HG03442 (cell line): ENCODE results near the gene RSPH1.

Experiments
- ATAC-seq: cut with Tn5 transposase; IDR thresholded peaks from one replicate; pipeline ENCODE4 v1.9.1; 2021; ENCODE audit warnings: mild to moderate bottlenecking, moderate library complexity; ENCODE audit not compliant: unreplicated experiment

RSPH1 gene

DNA sequence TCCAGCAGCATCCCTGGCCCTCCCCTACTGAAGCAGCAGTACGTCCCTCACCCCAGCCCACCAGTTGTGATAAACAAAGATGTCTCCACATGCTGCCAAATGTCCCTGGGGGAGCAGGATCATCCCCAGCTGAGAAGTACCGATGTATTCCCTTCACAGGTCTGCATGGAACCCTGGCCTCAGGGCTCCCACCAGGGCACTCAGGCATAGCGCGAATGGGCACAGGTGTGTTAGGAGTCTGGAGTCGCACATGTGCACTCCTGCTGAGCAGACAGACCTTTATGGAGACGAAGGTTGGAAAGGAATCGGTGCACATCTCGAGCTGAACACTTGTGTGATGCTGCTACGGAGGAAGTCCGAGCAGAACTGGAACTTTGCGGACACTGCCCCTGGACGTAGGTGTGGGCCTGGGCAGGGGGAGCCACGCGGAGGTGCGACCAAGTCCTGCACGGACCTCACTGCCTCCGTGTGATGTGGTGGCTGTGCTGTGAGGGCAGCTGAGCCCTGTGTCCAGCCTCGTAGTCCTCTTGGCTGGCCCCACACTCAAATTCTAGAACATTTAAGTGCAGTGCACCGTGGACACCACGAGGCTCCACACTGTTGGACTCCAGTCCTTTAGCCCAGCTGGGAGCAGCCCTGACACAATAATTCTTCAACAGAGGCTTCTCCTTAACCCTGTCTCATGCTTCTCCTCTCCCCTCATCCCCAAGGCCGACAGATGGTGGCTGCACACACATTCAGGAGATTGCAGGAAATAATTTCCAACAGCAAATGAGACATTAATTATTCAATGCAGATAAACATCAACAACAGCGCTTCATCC lies 43.4 kb downstream of the RSPH1 start:
- no peak for ATAC-seq

DNA sequence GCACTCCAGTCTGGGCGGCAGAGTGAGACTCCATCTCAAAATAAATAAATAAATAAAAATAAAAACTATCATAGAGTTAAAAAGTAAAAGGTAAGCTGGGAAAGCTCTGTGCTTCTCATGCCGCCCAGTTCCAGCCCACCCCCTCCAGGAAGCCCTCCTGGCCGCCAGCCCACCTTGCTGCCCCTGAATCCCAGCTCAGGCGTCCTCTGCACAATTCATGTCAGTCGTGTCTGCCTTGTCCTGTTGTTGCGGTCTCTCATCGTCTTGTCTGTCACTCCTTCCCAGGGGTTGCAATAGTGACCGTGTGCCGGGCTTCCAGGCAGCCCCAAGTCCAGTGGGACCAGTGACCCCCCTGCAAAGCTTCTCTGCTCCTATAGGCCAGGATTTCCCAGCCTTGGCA lies 44.1 kb downstream of the RSPH1 start:
- no peak for ATAC-seq

DNA sequence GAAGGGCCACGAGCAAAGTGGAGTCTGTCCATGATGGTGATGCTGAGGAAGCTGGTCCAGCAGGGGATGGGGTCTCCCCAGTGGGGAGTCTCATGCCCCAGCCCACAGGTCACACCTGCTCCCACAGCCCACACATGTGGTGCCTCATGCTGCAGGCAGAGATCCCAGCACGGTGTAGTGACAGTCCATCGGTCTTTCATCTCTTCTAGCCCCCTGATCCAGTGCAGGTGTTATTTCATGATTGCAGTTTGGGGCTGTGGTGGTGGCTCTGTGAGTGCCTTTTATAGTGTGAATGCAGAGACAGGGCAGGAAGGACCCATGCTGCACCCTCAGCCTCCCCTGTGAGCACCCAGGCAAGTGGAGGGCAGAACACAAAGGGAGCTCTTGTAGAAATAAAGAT lies 47.3 kb downstream of the RSPH1 start:
- ATAC-seq, result no peak

DNA sequence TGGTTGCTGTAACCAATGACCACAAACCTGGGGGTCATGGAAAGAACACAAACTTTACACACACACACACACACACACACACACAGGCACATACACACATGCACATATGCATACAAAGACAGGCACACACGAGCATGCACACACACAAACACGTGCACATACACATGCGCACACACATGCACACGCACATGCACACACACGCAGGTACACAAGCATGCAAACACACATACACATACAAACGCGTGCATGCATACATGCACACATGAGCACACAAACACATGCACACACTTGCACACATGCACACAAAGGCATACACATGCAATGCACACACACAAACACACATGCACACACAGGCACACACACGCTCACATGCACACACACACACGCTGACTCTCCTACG lies 48.3 kb downstream of the RSPH1 start:
- no peak for ATAC-seq

DNA sequence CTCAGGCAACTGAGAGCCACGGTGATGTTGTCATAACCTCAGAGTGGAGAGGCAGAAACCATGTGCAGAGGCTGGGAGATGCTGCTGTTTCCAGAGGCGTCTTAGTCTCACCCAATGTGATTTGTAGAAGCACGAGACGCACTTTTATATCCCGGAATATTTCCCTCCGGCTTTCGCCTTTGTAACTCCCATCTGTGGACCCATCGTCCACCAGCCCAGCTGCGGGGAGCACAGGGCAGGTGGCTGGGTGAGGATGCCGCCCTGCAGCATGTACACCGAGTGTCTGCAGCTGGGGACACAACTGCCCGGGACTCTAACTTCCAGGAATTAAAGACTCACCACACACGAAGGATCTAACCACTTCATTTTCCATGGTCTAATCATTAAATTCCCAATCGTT lies 48.8 kb downstream of the RSPH1 start:
- no peak for ATAC-seq

DNA sequence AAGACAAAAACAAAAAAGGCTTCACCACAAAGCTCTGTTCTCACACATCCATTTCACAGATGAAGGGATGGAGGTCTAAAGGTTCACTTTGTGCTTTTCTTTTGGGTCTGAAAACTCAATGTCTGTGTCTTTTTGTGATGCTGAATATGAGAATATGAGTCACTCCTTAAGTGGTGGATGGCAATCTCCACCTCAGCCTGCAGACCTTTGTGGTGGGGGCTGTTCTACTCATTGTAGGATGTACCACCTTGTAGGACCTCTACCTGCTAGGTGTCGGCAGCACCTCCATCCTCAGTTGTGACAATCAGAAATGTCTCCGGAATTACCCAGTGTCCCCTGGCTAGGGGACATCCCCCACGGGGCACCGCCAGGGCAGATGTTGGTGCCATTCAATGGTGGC lies 49.5 kb downstream of the RSPH1 start:
- no peak for ATAC-seq

DNA sequence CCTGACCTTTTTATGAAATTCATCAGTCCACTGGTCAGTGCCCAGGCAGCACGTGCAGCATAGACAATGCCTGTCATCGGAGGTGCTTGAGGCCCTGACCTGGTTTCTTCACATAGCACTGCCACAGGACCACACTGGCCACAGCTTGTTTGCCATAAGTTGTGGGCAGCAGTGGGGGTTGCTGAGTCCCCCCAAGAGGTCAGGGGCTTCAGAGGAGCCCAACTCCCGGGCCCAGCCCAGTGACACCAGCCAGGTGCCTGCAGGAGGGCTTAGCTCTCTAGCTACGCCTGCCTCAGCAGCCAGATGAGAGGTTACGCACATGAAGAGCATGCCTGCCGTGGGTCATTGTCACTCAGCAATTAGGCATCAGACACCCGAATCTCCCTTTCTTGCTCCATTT lies 50.7 kb downstream of the RSPH1 start:
- ATAC-seq, result no peak

DNA sequence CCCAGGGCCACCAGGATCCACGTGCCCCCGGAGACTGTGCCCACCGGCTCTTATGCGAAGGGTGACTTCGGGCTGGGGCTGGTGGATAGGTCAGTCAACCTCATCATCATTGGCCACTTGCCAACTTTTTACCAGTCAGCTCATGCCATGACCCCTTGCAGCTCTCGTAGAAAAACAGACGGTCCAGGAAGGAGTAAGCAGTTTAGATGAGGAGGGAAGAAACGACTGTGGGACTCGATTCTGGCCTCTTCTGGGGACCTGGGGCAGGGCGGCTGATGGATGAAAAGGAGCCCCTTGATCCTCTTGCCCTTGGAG lies 51.3 kb downstream of the RSPH1 start:
- no peak for ATAC-seq

DNA sequence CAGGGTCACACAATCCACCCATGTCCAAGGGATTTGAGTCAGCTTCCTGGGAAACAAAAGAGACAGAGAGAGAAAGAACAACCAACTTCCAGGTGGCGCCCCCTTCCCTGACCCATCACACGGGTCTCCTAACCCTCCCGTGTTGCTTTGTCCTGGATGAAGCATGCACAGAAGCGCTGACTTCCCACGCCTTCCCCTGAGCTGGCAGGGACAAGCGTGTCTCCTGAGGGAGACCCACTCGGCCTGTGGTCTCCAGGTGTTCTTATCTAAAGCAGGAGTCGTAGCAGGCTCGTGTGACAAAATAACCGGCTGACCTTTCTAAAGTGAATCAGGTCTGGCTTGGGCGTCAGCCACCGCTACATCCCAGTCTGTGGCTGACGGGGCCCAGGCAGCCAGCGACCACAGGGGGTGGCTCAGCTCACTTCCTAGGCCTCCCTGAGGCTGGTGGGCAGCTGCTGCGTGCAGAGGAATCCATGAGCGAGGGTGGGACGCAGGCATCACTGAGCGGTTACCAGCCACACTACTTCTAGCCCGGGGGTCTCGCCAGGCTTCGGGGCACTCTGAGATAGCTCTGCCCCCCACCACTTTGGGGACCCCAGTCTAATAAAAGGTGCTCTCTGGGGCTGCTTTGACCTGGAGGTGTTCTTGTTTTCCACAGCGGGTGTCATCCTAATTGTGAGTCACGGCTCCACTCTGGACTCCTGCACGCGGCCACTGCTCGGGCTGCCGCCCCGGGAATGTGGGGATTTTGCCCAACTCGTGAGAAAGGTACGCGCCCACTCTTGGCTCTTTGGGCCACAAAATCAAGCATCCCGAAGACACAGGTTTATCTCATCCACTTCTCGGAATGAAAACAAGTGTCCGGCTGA lies 51.9 kb downstream of the RSPH1 start:
- ATAC-seq, result no peak

DNA sequence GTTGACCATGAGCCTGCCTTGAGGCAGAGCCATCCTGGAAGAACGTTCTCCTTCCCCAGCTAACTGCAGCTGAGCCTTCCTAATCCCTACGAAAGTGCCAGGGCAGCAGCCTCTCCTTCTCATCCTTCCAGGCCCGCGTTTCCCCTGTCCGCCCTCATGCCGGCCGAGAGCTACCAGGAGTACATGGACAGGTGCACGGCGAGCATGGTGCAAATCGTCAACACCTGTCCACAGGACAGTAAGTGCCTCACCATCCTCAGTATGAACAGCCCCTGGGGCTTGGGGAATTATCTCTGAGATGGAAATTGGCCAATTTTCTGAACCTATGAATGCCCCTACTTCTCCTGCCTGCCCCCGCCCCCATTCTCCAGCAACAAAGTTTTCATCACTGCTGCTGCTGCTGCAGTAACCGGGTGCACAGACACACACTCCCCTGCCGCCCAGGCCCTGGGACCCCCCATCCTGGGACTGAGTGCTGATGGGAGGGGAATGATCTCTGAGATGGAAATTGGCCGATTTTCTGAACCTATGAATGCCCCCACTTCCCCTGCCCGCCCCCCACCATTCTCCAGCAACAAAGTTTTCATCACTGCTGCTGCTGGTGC lies 52.7 kb downstream of the RSPH1 start:
- no peak for ATAC-seq

DNA sequence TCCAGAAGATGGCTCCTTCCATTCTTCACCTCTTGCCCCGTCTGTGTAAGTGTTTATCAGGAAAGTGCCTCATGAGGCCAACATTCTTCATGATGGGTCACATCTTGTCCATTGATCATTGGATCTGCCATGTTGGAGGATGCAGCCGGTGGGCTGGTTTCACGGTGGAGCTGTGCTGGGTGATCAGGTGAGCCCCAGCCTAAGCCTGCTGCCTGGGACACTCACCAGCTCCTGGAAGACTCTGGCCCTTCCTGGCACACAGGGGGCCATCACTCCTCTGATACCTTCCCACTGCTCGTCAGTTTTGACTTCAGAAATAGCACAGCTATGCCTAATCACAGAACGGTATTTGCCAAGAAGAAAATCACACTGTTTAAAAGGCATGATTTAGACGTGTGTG lies 54.1 kb downstream of the RSPH1 start:
- ATAC-seq, result no peak

DNA sequence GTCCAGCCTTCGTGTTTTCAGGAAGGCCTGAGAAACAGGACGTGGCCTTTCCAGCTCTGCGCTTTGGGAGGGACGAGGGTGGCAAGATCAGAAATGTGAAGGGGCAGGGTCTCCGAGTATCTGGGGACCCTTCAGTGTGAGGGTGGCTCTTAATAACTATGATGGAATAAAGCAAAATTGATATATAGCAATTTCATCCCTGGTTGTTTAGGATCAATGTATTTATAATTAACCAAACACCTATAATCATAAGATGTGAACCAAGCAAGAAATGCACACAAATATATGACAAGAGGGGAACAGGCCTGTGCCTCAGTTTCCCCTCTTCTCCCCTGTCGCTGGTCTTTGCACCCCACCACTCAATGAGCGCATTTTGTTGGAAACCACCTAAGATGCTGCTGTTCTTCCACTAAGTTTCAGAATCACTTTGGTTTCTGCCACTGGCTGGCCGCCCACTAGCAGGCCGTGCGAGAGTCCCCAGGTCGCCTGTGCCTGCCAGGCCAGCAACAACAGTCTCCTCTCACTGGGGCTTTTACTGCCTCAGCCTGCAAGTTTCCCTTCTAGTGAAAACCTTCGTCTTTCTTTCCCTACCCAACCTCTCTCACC lies 55.7 kb downstream of the RSPH1 start:
- peak; percentile 66 for ATAC-seq

DNA sequence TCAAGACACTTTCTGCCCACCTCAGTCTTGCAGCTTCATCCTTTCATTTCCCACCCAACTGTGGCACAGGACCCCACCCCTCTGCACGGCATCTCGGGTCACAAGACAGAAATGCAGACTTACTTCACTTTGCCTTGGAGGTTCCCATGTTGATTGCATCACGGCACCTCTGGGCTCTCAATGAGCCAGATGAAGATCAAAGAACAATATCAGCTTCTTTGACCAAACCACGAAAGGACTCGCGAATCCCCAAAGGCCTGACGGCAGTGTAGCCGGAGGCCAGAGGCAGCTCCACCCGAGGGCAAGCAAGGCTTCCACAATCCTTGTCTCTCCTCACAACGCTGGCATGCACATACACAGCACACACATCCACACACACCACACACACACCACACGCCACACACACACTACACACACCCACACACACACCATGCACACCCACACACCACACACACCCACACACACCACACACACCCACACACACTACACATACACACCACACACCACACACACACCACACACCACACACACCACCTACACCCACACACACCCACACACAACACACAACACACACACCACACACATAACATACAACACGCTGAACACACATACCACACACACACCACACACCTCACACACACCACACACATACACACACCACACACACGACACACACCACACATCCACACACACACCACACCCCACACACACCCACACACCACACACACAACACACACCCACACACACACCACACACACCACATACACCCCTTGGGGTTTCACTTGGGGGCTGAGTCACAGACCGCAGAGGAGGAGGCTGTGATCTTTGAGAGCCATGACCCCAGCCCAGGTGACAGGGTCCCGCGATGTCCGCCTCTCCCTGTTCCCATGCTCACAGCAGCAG lies 56.5 kb downstream of the RSPH1 start:
- ATAC-seq, result no peak

DNA sequence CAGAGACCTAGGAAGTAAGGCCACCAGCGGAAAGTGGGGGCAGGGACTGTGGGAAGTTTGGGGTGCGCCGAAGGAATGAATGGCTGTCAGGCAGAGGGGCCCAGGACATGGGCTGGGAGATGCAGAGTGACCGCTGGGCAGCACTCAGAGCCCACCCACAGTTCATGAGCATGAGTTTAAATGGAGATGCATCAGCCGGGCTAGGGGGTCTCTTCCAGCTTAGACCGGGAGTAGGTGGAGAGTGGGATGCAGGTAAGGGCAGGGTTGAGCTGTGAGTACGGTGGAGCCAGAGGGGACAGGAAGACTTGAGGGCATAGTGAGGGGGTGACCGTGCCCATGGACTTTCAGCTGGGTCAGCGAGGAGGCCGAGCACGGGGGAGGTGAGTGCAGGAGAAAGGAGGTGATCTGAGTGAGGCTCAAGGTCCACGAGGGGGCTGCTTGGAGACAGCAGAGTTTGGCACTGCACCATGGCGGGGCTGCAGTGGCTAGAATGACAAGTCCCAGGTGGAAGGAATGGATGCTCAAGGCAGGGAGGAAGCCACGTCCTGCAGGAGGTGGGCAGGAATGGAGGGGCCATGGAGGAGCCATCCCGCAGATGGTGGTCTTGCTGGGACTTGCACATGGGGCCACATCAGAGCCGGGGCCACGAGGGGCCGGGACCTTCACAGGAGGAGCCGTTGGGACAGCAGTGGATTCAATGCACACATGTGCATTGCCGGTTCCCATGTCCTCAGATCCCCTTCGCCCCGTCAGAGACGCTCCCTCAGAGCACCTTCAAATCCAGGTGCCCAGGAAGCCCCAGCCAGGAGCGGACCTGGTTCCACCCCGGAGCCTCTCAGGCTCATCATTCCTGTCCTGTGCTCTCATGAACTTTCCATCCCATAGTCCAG lies 57.5 kb downstream of the RSPH1 start:
- no peak for ATAC-seq

DNA sequence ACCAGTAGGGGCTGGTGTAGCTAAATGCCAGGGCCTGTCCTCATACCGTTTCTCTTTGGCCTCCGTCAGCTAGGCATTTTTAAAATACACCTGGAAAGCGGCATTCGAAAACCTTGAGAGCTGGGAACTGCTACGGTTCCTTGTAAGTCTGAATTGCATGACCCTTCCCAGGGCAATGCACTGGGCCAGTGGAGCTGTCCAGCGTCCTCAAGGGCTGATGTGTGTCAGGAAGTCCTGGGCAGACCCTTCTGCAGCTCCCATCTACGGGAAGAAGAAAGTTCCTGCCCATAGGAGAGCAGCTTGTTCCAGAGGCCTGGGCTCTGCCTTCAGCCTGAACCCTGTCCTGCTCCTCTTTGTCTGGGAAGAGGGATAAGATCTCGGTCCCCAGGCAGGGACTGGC lies 58.2 kb downstream of the RSPH1 start:
- no peak for ATAC-seq

DNA sequence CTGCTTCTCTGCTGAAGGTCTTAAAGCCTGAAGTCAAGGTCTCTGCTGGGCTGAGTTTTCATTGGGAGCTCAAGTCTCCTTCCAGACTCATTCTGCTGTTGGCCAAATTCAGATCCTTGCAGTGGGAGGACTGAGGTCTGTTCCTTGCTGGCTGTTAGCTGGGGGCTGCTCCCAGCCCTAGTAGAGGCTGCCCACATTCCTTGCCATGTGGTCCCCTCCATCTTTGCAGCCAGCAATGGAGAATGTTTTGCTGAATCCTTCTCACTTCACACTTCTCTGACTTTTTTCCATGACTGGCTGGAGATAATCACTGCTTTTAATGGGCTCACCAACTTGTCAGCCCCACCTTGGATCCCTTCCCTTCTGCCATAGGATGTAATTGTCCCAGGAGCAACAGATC lies 59.1 kb downstream of the RSPH1 start:
- ATAC-seq, result no peak

DNA sequence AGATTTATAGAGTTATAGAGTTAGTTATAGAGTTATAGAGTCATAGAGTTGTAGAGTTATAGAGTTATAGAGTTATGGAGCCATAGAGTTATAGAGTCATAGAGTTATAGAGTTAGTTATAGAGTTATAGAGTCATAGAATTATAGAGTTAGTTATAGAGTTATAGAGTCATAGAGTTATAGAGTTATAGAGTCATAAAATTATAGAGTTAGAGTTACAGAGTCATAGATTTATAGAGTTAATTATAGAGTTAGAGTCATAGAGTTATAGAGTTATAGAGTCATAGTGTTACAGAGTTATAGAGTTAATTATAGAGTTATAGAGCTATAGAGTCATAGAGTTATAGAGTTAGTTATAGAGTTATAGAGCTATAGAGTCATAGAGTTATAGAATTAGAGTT lies 60.2 kb downstream of the RSPH1 start:
- no peak for ATAC-seq

DNA sequence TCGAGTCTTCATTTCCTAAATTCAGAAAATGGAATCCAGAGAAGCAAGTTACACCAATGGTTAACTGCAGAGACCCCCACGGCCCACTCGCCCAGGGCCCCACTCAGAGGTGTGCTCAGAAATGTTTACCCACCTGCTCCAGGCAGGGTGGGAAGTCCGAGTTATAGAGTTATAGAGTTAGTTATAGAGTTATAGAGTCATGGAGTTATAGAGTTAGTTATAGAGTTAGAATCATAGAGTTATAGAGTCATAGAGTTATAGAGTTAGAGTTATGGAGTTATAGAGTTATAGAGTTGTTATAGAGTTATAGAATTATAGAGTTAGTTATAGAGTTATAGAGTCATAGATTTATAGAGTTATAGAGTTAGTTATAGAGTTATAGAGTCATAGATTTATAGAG lies 60.6 kb downstream of the RSPH1 start:
- ATAC-seq, result no peak

DNA sequence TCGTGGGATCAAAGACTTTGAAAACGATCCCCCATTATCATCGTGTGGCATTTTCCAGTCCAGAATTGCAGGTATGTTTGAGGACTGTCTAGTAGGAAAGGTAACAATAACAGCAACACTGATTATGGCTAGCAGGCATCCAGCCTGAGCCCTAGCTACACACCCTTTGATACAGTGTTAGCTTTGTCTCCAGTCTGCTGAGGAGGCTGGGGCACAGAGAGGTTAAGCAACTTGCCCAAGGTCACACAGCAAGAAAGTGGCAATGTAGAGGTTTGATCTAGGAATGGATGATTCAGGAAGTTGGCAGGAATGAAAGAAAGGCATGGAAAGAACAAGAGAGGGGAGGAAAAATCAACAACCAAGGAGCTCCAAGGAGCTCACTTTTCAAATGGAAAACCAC lies 61.1 kb downstream of the RSPH1 start:
- ATAC-seq, result no peak
